H1 (cell line): ENCODE measurements around the gene PIGBOS1. TPM values are rescaled to one million over a fixed set of nuclear protein-coding genes. Genes with fewer than 3 reads are reported as not detected.

ENCODE experiments used
- CTCF ChIA-PET: fragments of 300-600 bp; sonication (Branson Sonifier 250); formaldehyde crosslinking; loops from one replicate; lab custom pipeline; 2021; ENCODE audit not compliant: partially characterized antibody; lab: Charles Lee
- POLR2A ChIA-PET: fragments of 300-600 bp; sonication (Branson Sonifier 250); formaldehyde crosslinking; loops from one replicate; lab custom pipeline; 2021; ENCODE audit warnings: inconsistent platforms; ENCODE audit not compliant: partially characterized antibody; lab: Charles Lee
- DNase-seq, 2 experiments: peaks; one replicate each; pipeline versions ENCODE4 v3.0.0 to v3.0.0-alpha.2; 2010 to 2022; ENCODE audit warnings: low spot score in 2 of 2, low read depth in 1 of 2, mixed read lengths in 1 of 2
- FAIRE-seq: peaks from 2 replicates; lab custom pipeline; 2011; peaks lifted over from hg19 to GRCh38; lab: Jason Lieb, UNC
- H2AFZ ChIP-seq: 2 replicates; pipeline ENCODE4 v1.8.1; 2012; ENCODE audit warnings: low read length, inconsistent platforms
- H2AK5ac ChIP-seq: 2 replicates; pipeline ENCODE4 v1.6.1; 2013; ENCODE audit warnings: low read depth, low read length
- H2BK120ac ChIP-seq: replicated peaks from 2 replicates; pipeline ENCODE3; 2013; ENCODE audit warnings: low read depth, low read length, inconsistent platforms
- H2BK12ac ChIP-seq: 2 replicates; pipeline ENCODE4 v1.6.1; 2013; ENCODE audit warnings: low read depth, low read length
- H2BK15ac ChIP-seq: 2 replicates; pipeline ENCODE4 v1.6.1; 2013; ENCODE audit warnings: low read length
- H2BK20ac ChIP-seq: 2 replicates; pipeline ENCODE4 v1.6.1; 2013; ENCODE audit warnings: low read length
- H2BK5ac ChIP-seq: 2 replicates; pipeline ENCODE4 v1.6.1; 2013; ENCODE audit warnings: low read depth, low read length
- H3K14ac ChIP-seq: 2 replicates; pipeline ENCODE4 v1.6.1; 2013; ENCODE audit warnings: inconsistent platforms; ENCODE audit not compliant: insufficient read length
- H3K18ac ChIP-seq: 2 replicates; pipeline ENCODE4 v1.6.1; 2013; ENCODE audit warnings: low read length; ENCODE audit errors: extremely low read depth
- H3K23ac ChIP-seq: 2 replicates; pipeline ENCODE4 v1.6.1; 2013; ENCODE audit warnings: inconsistent platforms; ENCODE audit not compliant: insufficient read length
- H3K23me2 ChIP-seq: 2 replicates; pipeline ENCODE4 v1.6.1; 2013; ENCODE audit warnings: low read depth, low read length
- H3K27ac ChIP-seq: 2 replicates; pipeline ENCODE4 v1.6.1; 2011; ENCODE audit warnings: low read depth, low read length, inconsistent platforms
- H3K27me3 ChIP-seq, 4 experiments: replicated peaks in 1 of 4; 1 replicate in 1 of 4; 2 replicates in 3 of 4; pipeline versions ENCODE4 v1.6.1 to v1.8.1; 2011 to 2013; ENCODE audit warnings: low read length in 3 of 4, mild to moderate bottlenecking in 3 of 4, inconsistent platforms in 2 of 4, mixed read lengths in 2 of 4, moderate library complexity in 1 of 4; ENCODE audit not compliant: control insufficient read depth in 3 of 4, insufficient read depth in 3 of 4; ENCODE audit errors: extremely low read depth in 1 of 4
- H3K36me3 ChIP-seq, 4 experiments: 2 replicates each; pipeline versions ENCODE4 v1.6.1 to v1.8.1; 2011 to 2013; ENCODE audit warnings: mild to moderate bottlenecking in 4 of 4, low read length in 3 of 4, moderate library complexity in 2 of 4, control low read depth in 1 of 4, inconsistent platforms in 1 of 4; ENCODE audit not compliant: insufficient read depth in 4 of 4, control insufficient read depth in 2 of 4
- H3K4ac ChIP-seq: replicated peaks from 2 replicates; pipeline ENCODE3; 2013; ENCODE audit warnings: low read length, low read depth, mixed read lengths, inconsistent platforms; ENCODE audit not compliant: insufficient read length
- H3K4me1 ChIP-seq, 4 experiments: replicated peaks in 1 of 4; 1 replicate in 1 of 4; 2 replicates in 3 of 4; pipeline versions ENCODE4 v1.6.1 to v1.8.1; 2011 to 2013; ENCODE audit warnings: low read length in 3 of 4, inconsistent platforms in 2 of 4, mixed read lengths in 1 of 4; ENCODE audit not compliant: insufficient read depth in 4 of 4, control insufficient read depth in 3 of 4
- H3K4me2 ChIP-seq, 2 experiments: 2 replicates each; pipeline versions ENCODE4 v1.6.1 to v1.8.1; 2011 to 2013; ENCODE audit warnings: low read depth in 2 of 2, low read length in 2 of 2, control low read depth in 1 of 2, inconsistent platforms in 1 of 2, mild to moderate bottlenecking in 1 of 2; ENCODE audit not compliant: insufficient read depth in 1 of 2
- H3K4me3 ChIP-seq, 4 experiments: fragments of 200-600, 300-600 bp in 1 of 4; sonication (generic), shearing (Covaris generic), sonication (Bioruptor Twin) in 1 of 4; 2 replicates each; pipeline versions ENCODE4 v1.5.1 to v1.8.1; 2011 to 2016; ENCODE audit warnings: low read length in 4 of 4, low read depth in 3 of 4, control low read depth in 2 of 4, inconsistent platforms in 2 of 4, mild to moderate bottlenecking in 2 of 4, mixed read lengths in 1 of 4, moderate library complexity in 1 of 4; ENCODE audit not compliant: insufficient read depth in 2 of 4; ENCODE audit errors: extremely low read depth in 1 of 4
- H3K56ac ChIP-seq: replicated peaks from 2 replicates; pipeline ENCODE3; 2013; ENCODE audit warnings: low read depth, mild to moderate bottlenecking, mixed read lengths, low read length, inconsistent platforms; ENCODE audit not compliant: insufficient read length
- H3K79me1 ChIP-seq: 2 replicates; pipeline ENCODE4 v1.6.1; 2013; ENCODE audit warnings: low read depth, low read length, control low read depth
- H3K79me2 ChIP-seq, 2 experiments: 2 replicates each; pipeline versions ENCODE4 v1.6.1 to v1.8.1; 2012 to 2013; ENCODE audit warnings: low read length in 2 of 2, mild to moderate bottlenecking in 2 of 2, inconsistent platforms in 1 of 2; ENCODE audit not compliant: insufficient read depth in 2 of 2, control insufficient read depth in 1 of 2
- H3K9ac ChIP-seq, 4 experiments: replicated peaks in 1 of 4; 1 replicate in 1 of 4; 2 replicates in 3 of 4; pipeline versions ENCODE4 v1.6.1 to v1.8.1; 2011 to 2013; ENCODE audit warnings: low read depth in 3 of 4, low read length in 3 of 4, control low read depth in 2 of 4, mild to moderate bottlenecking in 2 of 4, moderate library complexity in 2 of 4, inconsistent platforms in 1 of 4; ENCODE audit errors: extremely low read depth in 1 of 4
- H3K9me3 ChIP-seq, 2 experiments: 2 replicates each; pipeline versions ENCODE4 v1.6.1 to v1.8.1; 2012 to 2013; ENCODE audit warnings: mild to moderate bottlenecking in 2 of 2, moderate library complexity in 2 of 2, control low read depth in 1 of 2, inconsistent platforms in 1 of 2, low read depth in 1 of 2, low read length in 1 of 2, mixed read lengths in 1 of 2; ENCODE audit not compliant: insufficient read depth in 2 of 2
- H4K20me1 ChIP-seq, 2 experiments: replicated peaks in 1 of 2; 2 replicates each; pipeline versions ENCODE3 to v1.8.1; 2011 to 2013; ENCODE audit warnings: inconsistent platforms in 2 of 2, low read length in 2 of 2, mild to moderate bottlenecking in 1 of 2; ENCODE audit not compliant: insufficient read depth in 2 of 2, control insufficient read depth in 1 of 2
- H4K5ac ChIP-seq: 2 replicates; pipeline ENCODE4 v1.6.1; 2013; ENCODE audit warnings: low read length, low read depth, mixed read lengths, inconsistent platforms; ENCODE audit not compliant: insufficient read length
- H4K8ac ChIP-seq: 2 replicates; pipeline ENCODE4 v1.8.0; 2013; ENCODE audit warnings: mild to moderate bottlenecking, moderate library complexity, low read length, inconsistent platforms; ENCODE audit not compliant: insufficient read depth; ENCODE audit errors: extremely low read depth
- H4K91ac ChIP-seq: replicated peaks from 2 replicates; pipeline ENCODE3; 2013; ENCODE audit warnings: low read length, mixed read lengths, inconsistent platforms; ENCODE audit not compliant: insufficient read length
- ASH2L ChIP-seq: fragments of 200-600, 300-600 bp; sonication (generic); IDR thresholded peaks from one replicate; pipeline ENCODE4 v1.7.1; 2017; ENCODE audit warnings: low read length
- ATF3 ChIP-seq: IDR thresholded peaks from 2 replicates; pipeline ENCODE4 v1.6.1; 2011; ENCODE audit warnings: low read depth, mild to moderate bottlenecking, low read length; ENCODE audit not compliant: insufficient read depth
- EP300 ChIP-seq, 2 experiments: IDR thresholded peaks; 1 replicate in 1 of 2; 2 replicates in 1 of 2; pipeline ENCODE4 v1.6.1; 2011 to 2012; ENCODE audit warnings: low read depth in 2 of 2, low read length in 2 of 2, mild to moderate bottlenecking in 2 of 2, borderline replicate concordance in 1 of 2, inconsistent platforms in 1 of 2, moderate library complexity in 1 of 2
- PHF8 ChIP-seq: fragments of 200-600 bp; sonication (generic); conservative IDR thresholded peaks from 2 replicates; pipeline ENCODE4 v1.7.1; 2012; ENCODE audit warnings: low read depth, mild to moderate bottlenecking, inconsistent platforms, low read length, moderate library complexity
- RBBP5 ChIP-seq: IDR thresholded peaks from 2 replicates; pipeline ENCODE4 v1.7.1; 2012; ENCODE audit warnings: low read depth, mild to moderate bottlenecking, inconsistent platforms, low read length, moderate library complexity, borderline replicate concordance
- RFX5 ChIP-seq: IDR thresholded peaks from 2 replicates; pipeline ENCODE4 v1.6.1; 2011; ENCODE audit warnings: low read depth, low read length, improper control_type of control experiment, borderline replicate concordance
- RNF2 ChIP-seq: fragments of 200-900, 300-1000 bp; sonication (generic); IDR thresholded peaks from 2 replicates; pipeline ENCODE4 v1.7.1; 2016; ENCODE audit warnings: borderline replicate concordance, low read depth, mild to moderate bottlenecking, antibody characterized with exemption, low read length; ENCODE audit not compliant: poor library complexity, severe bottlenecking; ENCODE audit errors: missing control alignments
- SIX5 ChIP-seq: IDR thresholded peaks from 2 replicates; pipeline ENCODE4 v1.6.1; 2011; ENCODE audit warnings: mild to moderate bottlenecking, low read depth, low read length
- SP1 ChIP-seq: IDR thresholded peaks from 2 replicates; pipeline ENCODE4 v1.6.1; 2011; ENCODE audit warnings: low read depth, low read length
- SUZ12 ChIP-seq: fragments of 200-600 bp; sonication (generic); IDR thresholded peaks from 2 replicates; pipeline ENCODE4 v1.6.1; 2012; ENCODE audit warnings: mild to moderate bottlenecking, inconsistent platforms, low read length, moderate library complexity, mixed read lengths
- TAF7 ChIP-seq: optimal IDR thresholded peaks from 2 replicates; pipeline ENCODE3; 2011; ENCODE audit warnings: low read depth, mild to moderate bottlenecking, inconsistent platforms, low read length, moderate library complexity, borderline replicate concordance
- ZNF274 ChIP-seq: IDR thresholded peaks from 2 replicates; pipeline ENCODE4 v1.7.0; 2012; ENCODE audit warnings: low read length, borderline replicate concordance; ENCODE audit errors: extremely low read depth
- WGBS, 2 experiments: shearing (Covaris generic) in 1 of 2; methylation state at CpG; one replicate each; pipeline versions ENCODE4 v1.1.6 to v1.1.7; 2013 to 2015; ENCODE audit warnings: low lambda C conversion rate in 2 of 2, mixed read lengths in 2 of 2, inconsistent platforms in 1 of 2, low coverage in 1 of 2, missing lambda C conversion rate in 1 of 2; ENCODE audit not compliant: insufficient replicate concordance in 2 of 2, insufficient coverage in 1 of 2, insufficient read length in 1 of 2; ENCODE audit errors: extremely low coverage in 1 of 2, missing lambda C conversion rate in 1 of 2; 5-methylcytosine and 5-hydroxymethylcytosine counted together
- polyA plus RNA-seq, 7 experiments: library from polyadenylated mRNA; depleted of rRNA in 3 of 7; stranded (reverse) in 5 of 7; unstranded in 2 of 7; fragments of >200 nt in 5 of 7; fragments of 200-250 nt in 2 of 7; gene quantifications; 1 replicate in 5 of 7; 2 replicates in 1 of 7; 4 replicates in 1 of 7; pipeline versions ENCODE4 v1.2.1 to v1.2.3, GENCODE V29; 2011 to 2013; ENCODE audit warnings: missing spikeins in 2 of 7, mixed read lengths in 2 of 7
- total RNA-seq: library from RNA; stranded (reverse); fragmentation: NEBNext Ultra II Directional; extraction: Animal tissue kit (Norgen Biotek cat#: 25700); gene quantifications from 2 replicates; pipeline ENCODE4 v1.2.1, GENCODE V29; 2021

PIGBOS1 gene
- total and polyA plus RNA-seq, 2 of the 8 experiments (the other 6 are each of a cell fraction or from before 2014, with no cell fraction given) = 7.8 to 16.7 TPM

- Histone ChIP-seq H3K4me2 (no peak overlapping the region), H4K91ac (no peak overlapping the region), H3K4ac (no peak overlapping the region), H2AK5ac (no peak overlapping the region), H3K4me1 (no peaks in the 10 kb centered on the region), H4K20me1 (no peaks in the 10 kb centered on the region), H2BK12ac (no peak overlapping the region), H3K79me1 (no peaks in the 10 kb centered on the region), H2BK20ac (no peak overlapping the region), H4K5ac (no peak overlapping the region), H2BK120ac (no peak overlapping the region), H3K14ac (peak overlapping the region; percentile 66), H3K79me2 (no peaks in the 10 kb centered on the region), H2AFZ (no peak overlapping the region), H3K27ac (no peak overlapping the region), H3K23me2 (no peaks in the 10 kb centered on the region), H2BK5ac (no peak overlapping the region), H4K8ac (no peak overlapping the region), H3K9me3 (no peaks in the 10 kb centered on the region), H2BK15ac (no peak overlapping the region), H3K23ac (no peak overlapping the region), H3K56ac (no peak overlapping the region), H3K36me3 (no peaks in the 10 kb centered on the region), H3K4me3 (no peak overlapping the region), H3K18ac (no peak overlapping the region), H3K27me3 (no peaks in the 10 kb centered on the region), H3K9ac (no peak overlapping the region)
- ChIA-PET CTCF (no interaction called here), POLR2A (no interaction called here)
- DNase-seq (no peak), FAIRE-seq (no peak)
- WGBS, 2 experiments = 80% methylated on average over 2 of the region's 2 CpGs; no CpG with 5 or more reads in 1 of the 2 experiments
- TF ChIP-seq SUZ12 (no peak), RNF2 (no peak), TAF7 (no peak), RFX5 (no peak), SP1 (no peak), PHF8 (no peak), ASH2L (no peak), SIX5 (no peak), RBBP5 (no peak), ATF3 (no peak), EP300 (IDR thresholded peaks at IDR 0.05; ENCODE audit: borderline replicate concordance in 1 of 2, low read depth in 2 of 2, low read length in 2 of 2) (no peak), ZNF274 (no peak)
Measured at GRCh38 chr15:55277715-55278114, 41.2 kb downstream of the PIGBOS1 start.
